Suprapubic skin (tissue), 4 donors: ENCODE data around the gene LRRC2. TPM values are rescaled to one million over a fixed set of nuclear protein-coding genes. Genes with fewer than 3 reads are reported as not detected.

Experiments used
- DNase-seq, 2 donors: peaks; one replicate each; pipeline ENCODE4 v3.0.0-alpha.2; 2019; ENCODE audit warnings: low spot score in 2 of 2
- H3K27ac ChIP-seq: fragments of 200-600 bp; sonication (generic); one replicate; pipeline ENCODE4 v1.5.1; 2019
- H3K27me3 ChIP-seq: fragments of 200-600 bp; sonication (generic); one replicate; pipeline ENCODE4 v1.5.1; 2019
- H3K36me3 ChIP-seq: fragments of 200-600 bp; sonication (generic); one replicate; pipeline ENCODE4 v1.5.1; 2019
- H3K4me1 ChIP-seq: fragments of 200-600 bp; sonication (generic); one replicate; pipeline ENCODE4 v1.5.1; 2019
- H3K4me3 ChIP-seq: fragments of 200-600 bp; sonication (generic); one replicate; pipeline ENCODE4 v1.5.1; 2019; ENCODE audit warnings: mild to moderate bottlenecking
- H3K9me3 ChIP-seq: fragments of 200-600 bp; sonication (generic); one replicate; pipeline ENCODE4 v1.5.1; 2019
- EP300 ChIP-seq: sonication (generic); formaldehyde crosslinking; IDR thresholded peaks from one replicate; pipeline ENCODE4 v1.6.1; 2017; ENCODE audit warnings: antibody characterized with exemption
- POLR2A ChIP-seq, 2 donors: fragments of 450-650 bp; IDR thresholded peaks; one replicate each; pipeline ENCODE4 v1.6.1; 2017; ENCODE audit warnings: antibody characterized with exemption in 2 of 2, mild to moderate bottlenecking in 2 of 2, moderate library complexity in 2 of 2
- POLR2AphosphoS5 ChIP-seq, 3 donors: sonication (generic); formaldehyde crosslinking; IDR thresholded peaks; one replicate each; pipeline ENCODE4 v1.6.1; 2017; ENCODE audit warnings: antibody characterized with exemption in 3 of 3
- WGBS: methylation state at CpG from one replicate; pipeline ENCODE4 v1.1.5; 2018; 5-methylcytosine and 5-hydroxymethylcytosine counted together
- total RNA-seq, 4 donors: library from RNA; depleted of rRNA; stranded (reverse); fragments of >200 nt; gene quantifications; one replicate each; pipeline ENCODE4 v1.1.0, GENCODE V29; 2016
- TF ChIP-seq, protein P1 (sequence below), 2 donors: fragments of 200-600 bp in 1 of 2; fragments of 450-650 bp in 1 of 2; sonication (generic) in 1 of 2; IDR thresholded peaks; one replicate each; pipeline ENCODE4 v1.5.1; 2016 to 2019; ENCODE audit warnings: antibody characterized with exemption in 2 of 2, mild to moderate bottlenecking in 1 of 2, moderate library complexity in 1 of 2

The LRRC2 gene
- total RNA-seq, 4 donors from 2014 or later: 0.83 to 3.7 (median 2.6) TPM

DNA sequence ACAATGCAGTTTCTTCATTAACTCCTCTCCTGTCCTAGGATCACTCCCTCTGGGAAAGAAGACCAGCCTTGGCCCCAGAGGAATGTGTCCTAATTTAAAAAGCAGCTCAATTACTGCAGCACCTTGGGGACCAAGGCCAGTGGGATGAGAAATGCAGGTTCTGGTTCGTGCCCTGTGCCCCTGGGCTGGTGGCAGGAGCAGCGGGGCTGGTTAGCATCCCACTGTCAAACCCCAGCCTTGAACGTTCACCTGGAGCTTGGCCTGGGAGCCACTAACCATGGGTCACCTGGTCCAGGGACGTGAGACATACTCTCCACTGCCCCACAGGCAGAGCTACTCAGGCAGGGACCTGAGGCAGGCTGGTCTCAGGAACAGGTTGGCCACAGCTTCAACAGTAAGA is 76.7 kb downstream of the LRRC2 start:
- Histone ChIP-seq H3K4me3 (no peak overlapping the region), H3K27me3 (no peaks in the 10 kb centered on the region), H3K36me3 (no peaks in the 10 kb centered on the region), H3K27ac (no peak overlapping the region), H3K9me3 (no peaks in the 10 kb centered on the region), H3K4me1 (peaks cover 8% of the 10 kb centered on the region)
- WGBS: 88% methylated on average over 4 of the region's 4 CpGs
- DNase-seq: no peak
- TF ChIP-seq POLR2A (IDR thresholded peaks at IDR 0.05): no peak
- TF ChIP-seq EP300: no peak
- no peak for TF ChIP-seq POLR2AphosphoS5 (IDR thresholded peaks at IDR 0.05)
- TF ChIP-seq, protein P1, sequence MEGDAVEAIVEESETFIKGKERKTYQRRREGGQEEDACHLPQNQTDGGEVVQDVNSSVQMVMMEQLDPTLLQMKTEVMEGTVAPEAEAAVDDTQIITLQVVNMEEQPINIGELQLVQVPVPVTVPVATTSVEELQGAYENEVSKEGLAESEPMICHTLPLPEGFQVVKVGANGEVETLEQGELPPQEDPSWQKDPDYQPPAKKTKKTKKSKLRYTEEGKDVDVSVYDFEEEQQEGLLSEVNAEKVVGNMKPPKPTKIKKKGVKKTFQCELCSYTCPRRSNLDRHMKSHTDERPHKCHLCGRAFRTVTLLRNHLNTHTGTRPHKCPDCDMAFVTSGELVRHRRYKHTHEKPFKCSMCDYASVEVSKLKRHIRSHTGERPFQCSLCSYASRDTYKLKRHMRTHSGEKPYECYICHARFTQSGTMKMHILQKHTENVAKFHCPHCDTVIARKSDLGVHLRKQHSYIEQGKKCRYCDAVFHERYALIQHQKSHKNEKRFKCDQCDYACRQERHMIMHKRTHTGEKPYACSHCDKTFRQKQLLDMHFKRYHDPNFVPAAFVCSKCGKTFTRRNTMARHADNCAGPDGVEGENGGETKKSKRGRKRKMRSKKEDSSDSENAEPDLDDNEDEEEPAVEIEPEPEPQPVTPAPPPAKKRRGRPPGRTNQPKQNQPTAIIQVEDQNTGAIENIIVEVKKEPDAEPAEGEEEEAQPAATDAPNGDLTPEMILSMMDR (IDR thresholded peaks at IDR 0.05): no peak

DNA sequence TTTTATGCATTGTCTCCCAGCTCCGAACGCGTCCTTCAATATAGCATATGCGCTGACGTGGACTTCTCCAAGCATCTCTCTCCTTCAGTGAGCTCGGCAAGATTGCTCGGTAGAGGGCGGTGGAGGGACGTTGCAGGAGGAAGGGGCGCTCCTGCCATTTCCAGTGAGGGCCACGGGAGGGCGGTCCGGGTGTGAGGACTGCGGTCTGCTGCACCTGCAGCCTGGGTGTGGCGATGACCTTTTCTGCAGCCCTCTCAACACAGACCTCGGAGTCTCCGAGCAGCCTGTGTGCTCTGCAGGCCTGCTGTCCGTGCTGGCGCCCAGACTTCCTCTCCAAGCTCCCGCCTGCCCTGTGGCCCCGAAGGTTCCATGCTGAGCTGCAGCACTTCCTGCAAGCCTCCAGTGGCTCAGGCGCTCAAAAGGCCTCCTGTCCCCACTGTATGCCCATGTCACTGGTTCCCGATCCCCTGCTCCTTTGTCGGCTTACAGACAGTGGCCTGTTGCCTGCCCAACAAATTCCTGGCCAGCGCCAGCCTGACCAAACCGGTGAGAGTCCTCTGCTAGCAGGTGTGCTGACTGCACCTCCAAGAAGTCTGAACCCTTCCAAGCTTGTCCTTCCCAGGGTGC is 77.3 kb downstream of the LRRC2 start:
- WGBS: 16% methylated on average over 18 of the region's 26 CpGs
- Histone ChIP-seq H3K27ac (no peak overlapping the region), H3K9me3 (no peaks in the 10 kb centered on the region), H3K27me3 (no peaks in the 10 kb centered on the region), H3K4me1 (peaks cover 8% of the 10 kb centered on the region), H3K4me3 (no peak overlapping the region), H3K36me3 (no peaks in the 10 kb centered on the region)
- TF ChIP-seq EP300 (no peak), POLR2A (IDR thresholded peaks at IDR 0.05) (no peak), POLR2AphosphoS5 (IDR thresholded peaks at IDR 0.05) (peak in 1 of 3 donors; percentile 26)
- TF ChIP-seq, protein P1 (IDR thresholded peaks at IDR 0.05): peak; percentile 98 to 99
- peak; percentile 90 to 95 for DNase-seq

GRCh38 chr3:46485779-46486175 is 80.3 kb downstream of the LRRC2 start:
- Histone ChIP-seq H3K9me3 (no peaks in the 10 kb centered on the region), H3K36me3 (no peaks in the 10 kb centered on the region), H3K27ac (no peak overlapping the region), H3K4me1 (peaks cover 8% of the 10 kb centered on the region), H3K4me3 (no peak overlapping the region), H3K27me3 (no peaks in the 10 kb centered on the region)
- TF ChIP-seq, protein P1 (IDR thresholded peaks at IDR 0.05): no peak
- TF ChIP-seq EP300: no peak
- TF ChIP-seq POLR2A (IDR thresholded peaks at IDR 0.05): no peak
- no peak for TF ChIP-seq POLR2AphosphoS5 (IDR thresholded peaks at IDR 0.05)
- DNase-seq: no peak
- WGBS: 94% methylated on average over 4 of the region's 4 CpGs

DNA sequence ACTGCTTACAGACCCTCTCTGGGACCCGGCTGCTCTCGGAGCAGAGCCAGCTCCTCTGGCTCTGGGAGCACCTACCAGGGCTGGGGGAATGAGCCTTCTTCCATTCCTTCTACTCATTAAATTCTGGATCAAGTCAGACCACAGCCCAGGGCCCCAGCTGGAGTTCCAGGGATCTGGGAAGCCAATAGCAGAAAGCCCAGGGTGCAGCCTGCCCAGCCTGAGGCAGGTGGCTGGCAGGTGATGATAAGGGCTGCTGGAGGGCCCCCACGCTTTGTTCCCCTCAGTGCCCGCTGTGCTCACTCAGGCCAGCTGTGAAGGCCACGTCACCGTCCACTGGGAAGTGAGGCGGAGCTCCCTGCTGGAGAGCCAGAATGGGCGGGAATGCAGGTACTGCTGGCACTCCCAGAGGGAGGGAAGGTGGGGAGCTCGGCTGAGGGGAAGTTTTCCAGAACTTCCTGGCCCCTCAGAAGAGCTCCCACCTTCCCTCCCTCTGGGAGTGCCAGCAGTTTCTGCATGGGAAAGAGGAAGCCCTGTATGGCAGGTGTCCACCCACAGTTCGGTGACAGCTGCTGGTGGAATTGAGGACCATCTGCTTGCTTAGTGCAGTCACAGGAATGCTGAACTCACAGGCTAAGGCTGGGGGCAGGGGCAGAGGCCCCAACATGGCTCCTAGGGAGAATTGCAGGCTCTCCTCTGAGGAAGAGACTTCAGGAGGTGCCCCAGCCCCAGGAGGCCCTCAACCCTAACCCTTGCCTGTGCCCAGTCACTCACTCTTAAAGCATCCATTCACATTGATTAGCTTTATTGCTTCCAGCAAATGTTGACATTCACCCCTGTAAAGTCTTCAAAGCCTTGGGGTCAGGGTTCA is 81.0 kb downstream of the LRRC2 start:
- peaks cover 8% of the 10 kb centered on the region for H3K4me1 ChIP-seq
- DNase-seq: no peak
- H3K4me3 ChIP-seq: no peak overlapping the region
- no peaks in the 10 kb centered on the region for H3K36me3 ChIP-seq
- no peaks in the 10 kb centered on the region for H3K27me3 ChIP-seq
- 69% methylated on average over 8 of the region's 10 CpGs for WGBS
- no peaks in the 10 kb centered on the region for H3K9me3 ChIP-seq
- TF ChIP-seq POLR2AphosphoS5 (IDR thresholded peaks at IDR 0.05) (no peak), POLR2A (IDR thresholded peaks at IDR 0.05) (no peak), EP300 (no peak)
- TF ChIP-seq, protein P1 (IDR thresholded peaks at IDR 0.05): no peak
- H3K27ac ChIP-seq: no peak overlapping the region

DNA sequence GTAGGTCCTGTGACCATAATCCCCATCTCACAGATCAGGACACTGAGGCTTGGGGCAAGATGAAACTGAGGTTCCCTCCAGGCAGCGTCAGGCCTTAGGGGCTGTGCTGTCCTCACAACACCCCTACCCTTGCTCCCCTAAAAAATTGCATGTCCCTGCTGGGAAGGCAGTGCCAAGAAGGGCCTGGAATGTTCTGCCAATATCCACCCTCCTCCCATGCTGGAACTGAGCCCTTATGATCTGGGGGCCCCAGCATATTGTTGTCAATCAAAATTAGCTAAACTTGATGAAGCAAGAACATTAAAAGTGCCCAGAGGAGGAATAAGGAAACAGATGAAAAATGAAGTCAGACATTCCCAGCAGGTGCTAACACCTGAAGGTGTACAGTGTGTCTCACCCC is 81.7 kb downstream of the LRRC2 start:
- Histone ChIP-seq H3K4me3 (no peak overlapping the region), H3K36me3 (no peaks in the 10 kb centered on the region), H3K27ac (no peak overlapping the region), H3K9me3 (no peaks in the 10 kb centered on the region), H3K4me1 (peaks cover 8% of the 10 kb centered on the region), H3K27me3 (no peaks in the 10 kb centered on the region)
- WGBS: 89% methylated on average over 1 of the region's 1 CpG
- no peak for DNase-seq
- TF ChIP-seq POLR2AphosphoS5 (IDR thresholded peaks at IDR 0.05): no peak
- TF ChIP-seq POLR2A (IDR thresholded peaks at IDR 0.05): no peak
- TF ChIP-seq EP300: no peak
- TF ChIP-seq, protein P1 (IDR thresholded peaks at IDR 0.05): no peak
